GM18873 (cell line): ENCODE results near the gene NXPH2.
A peak's percentile ranks its signal among the peaks of the same experiment; 100 is the strongest.
"Not testable (repeated sequence)": the region's sequence is repeated elsewhere in the genome, so short reads cannot be mapped to it uniquely, and the experiment has no call there.

Experiments
- ATAC-seq: cut with Tn5 transposase; IDR thresholded peaks from one replicate; pipeline ENCODE4 v1.9.1; 2021; ENCODE audit warnings: mild to moderate bottlenecking, moderate library complexity, moderate number of reproducible peaks; ENCODE audit not compliant: unreplicated experiment, low FRiP score

The NXPH2 gene

DNA sequence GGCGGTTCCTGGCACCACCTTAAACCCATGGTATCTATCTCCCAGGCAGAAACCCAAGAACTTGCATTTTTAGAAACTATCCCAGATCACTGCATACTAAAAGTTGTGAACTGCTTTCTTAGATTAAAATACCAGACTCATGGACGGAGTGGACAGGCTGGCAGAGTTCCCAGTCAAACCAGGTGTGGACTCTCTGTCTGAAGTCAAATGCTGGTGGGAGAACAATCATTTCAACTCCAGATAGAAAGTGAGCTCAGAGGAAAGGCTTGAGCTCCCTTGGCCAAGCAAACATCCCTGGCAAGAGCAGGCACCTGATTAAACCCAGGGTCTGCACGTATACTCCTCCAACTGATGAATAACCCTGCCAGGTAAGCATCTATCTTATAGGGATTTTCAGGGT is 19.5 kb downstream of the NXPH2 start:
- no peak for ATAC-seq

DNA sequence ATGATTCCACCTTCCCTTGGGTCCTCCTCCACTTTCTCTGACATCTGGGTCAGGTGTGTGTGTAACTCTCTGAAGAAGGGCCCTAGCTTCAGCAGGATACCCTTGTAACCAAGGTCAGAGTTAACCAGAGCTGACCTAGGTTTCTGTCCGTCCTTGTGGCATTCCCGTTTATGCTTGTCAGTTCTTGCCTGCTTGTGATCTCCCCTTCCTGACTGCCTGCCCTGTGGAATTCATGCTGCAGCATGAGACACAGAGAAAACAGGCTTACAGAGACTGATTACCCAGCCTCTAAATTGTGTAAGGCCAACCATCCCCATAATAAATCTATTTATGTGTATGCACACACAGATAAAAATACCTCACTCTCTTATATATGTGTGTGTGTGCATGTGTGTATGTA is 22.8 kb downstream of the NXPH2 start:
- ATAC-seq, result no peak

DNA sequence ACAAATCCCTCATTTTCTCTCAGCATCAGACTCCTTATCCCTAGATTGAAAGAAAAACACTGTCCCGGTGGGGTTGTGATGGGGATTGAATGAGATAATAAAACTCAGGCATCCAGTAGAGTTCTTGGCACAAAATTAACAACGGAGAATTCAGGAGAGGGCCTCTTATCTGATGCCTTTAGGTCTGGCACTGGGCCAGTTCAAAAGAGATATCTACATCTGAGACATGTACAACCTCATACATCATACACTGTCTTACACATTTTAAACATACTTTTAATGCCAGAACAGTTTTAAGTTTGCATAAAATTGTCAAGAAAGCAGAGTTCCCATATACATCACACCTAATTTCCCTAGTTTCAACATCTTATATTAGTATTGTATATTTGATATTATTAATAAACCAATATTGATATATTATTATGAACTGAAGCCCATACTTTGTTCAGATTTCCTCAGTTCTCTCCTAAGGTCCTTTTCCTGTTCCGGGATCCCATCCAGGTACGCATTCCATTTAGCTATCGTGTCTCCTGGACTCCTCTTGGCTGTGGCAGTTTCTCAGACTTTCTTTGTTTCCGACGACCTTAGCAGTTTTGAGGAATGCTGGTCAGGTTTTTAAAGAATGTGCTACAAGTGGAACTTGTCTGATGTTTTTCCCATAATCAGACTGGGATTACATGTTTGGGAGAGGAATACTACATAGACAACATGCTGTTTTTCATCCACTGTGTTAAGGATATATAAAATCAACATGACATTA is 27.8 kb downstream of the NXPH2 start:
- ATAC-seq, result no peak

DNA sequence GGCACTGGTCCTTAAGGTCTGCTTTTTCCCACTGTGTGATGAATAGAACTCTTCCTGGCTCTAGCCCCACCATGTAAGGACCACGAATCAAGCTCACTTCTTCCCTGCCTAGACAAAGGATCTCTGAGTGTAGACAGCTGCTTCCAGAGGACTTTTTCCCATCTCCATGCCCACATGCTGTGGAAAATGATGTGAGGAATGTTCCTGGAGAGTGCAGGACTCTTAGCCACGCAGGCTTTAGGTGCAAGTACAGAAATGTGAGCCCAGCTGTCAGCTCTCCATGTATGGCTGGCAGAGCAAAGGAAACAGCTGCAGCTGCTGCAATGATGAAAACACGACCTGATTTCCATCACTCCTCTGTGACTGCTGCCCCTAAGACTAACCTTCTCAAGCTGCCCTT is 35.5 kb downstream of the NXPH2 start:
- ATAC-seq, result no peak

DNA sequence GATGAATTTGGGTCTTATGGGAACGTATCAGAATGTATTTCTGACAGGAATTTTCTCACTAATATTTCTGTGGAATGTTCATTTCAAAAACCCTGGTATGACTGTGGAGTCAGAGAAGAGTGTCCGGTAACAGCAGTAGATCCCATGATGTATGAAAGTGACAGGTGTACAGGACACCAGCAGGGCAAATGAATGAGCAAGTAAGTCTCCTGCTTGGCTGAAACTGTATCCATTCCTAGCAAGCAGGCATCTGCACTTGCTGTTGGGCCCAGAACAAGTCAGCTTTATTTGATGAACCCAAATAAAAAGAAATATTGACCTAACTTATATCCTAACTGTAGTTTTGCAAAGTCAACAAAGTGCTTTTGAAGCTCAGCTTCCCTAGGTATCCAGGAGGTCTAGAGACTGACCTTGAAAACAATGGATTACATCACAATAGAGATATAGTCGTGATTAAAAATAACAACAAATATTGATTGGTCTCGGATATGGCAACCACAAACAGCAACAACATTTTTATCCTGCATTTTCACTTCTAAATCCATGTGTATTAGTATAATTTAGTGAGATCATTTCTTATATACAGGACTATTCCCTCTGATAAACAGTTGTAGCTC is 37.6 kb downstream of the NXPH2 start:
- ATAC-seq, result no peak

DNA sequence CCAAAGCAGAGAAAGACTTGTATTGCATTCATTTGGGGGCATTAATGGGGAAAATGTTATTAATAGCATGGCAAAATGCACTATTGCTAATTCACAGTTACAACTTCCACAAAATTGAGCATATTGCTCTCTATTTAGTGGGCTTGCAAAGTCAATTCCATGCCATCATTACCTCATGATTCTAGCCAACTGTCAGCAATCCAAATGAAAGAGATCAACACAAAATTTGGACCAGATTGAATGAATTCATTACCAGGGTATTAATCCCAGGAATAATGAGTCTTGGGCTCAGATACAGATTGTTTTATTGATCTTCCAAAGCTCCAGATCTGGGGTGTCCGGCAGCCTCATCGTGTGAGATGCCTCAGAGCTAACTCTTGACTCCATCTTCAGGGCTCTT is 38.3 kb downstream of the NXPH2 start:
- ATAC-seq, result no peak

DNA sequence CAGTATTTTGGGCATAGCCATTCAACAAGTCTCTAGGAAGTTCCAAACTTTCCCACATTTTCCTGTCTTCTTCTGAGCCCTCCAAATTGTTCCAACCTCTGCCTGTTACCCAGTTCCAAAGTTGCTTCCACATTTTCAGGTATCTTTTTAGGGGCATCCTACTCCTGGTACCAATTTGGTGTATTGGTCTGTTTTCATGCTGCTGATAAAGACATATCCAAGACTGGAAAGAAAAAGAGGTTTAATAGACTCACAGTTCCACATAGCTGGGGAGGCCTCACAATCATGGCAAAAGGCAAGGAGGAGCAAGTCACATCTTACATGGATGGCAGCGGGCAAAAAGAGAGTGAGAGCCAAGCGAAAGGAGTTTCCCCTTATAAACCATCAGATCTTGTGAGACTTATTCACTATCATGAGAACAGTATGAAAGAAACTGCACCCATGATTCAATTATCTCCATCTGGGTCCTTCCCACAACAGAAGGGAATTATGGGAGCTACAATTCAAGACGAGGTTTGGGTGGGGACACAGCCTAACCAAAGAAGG is 43.1 kb downstream of the NXPH2 start:
- ATAC-seq, result not testable (repeated sequence)

DNA sequence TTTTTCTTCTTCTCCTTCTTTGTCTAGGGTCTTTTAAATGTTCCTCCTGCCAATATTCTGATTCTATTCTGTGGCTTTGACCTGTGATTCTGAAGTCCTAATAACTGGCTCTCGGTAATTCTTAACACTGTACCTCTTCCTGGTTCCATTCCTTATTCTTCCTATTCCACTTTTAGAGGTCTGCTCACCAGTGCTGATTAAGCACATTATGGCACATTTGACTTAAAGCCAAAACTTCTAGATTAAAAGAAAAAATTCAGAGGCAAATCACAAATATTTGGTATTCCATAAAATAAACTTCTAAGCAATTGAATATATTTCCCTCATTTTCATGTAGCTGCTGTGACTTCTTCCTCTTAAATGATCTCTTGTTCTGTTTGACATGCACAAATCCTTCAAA is 47.5 kb downstream of the NXPH2 start:
- no peak for ATAC-seq

DNA sequence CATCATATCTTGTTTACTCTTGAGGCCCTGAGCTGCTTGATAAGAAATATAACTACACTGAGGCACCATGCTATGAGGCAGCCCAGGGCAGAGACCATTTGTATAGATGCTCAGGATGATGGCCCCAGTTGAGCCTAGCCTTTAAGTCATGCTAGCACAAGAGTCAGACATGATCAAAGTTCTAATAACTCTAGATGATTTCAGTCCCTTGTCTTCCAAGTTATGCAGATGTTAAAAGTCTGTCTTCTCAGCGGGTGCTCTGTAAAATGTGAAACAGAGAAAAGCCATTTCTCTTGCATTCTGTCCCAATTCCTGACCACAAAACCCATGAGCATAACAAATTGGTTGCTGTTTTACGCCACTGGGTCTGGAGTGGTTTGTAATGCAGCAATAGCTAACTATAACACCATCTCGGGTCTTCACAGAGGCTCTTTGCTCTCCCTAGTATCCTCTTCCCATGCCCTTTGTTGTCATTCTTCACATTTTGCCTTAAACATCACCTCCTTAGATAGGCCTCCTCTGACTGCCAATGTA is 49.6 kb downstream of the NXPH2 start:
- peak; percentile 53 for ATAC-seq

DNA sequence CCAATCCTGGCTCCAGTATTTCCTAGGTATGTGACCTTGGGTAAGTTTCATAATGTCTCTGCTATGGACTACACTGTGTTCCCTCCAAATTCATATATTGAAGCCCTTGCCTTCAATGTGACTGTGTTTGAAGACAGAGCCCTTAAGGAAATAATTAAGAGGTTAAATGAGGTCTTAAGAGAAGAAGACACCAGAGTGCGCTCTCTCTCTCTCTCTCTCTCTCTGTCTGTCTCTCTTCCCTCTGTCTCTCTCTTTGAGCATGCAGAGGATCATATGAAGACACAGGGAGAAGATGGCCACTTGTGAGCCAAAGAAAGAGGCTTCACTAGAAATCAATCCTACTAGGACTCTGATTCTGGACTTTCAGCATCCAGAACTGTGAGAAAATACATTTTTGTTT is 52.2 kb downstream of the NXPH2 start:
- no peak for ATAC-seq

DNA sequence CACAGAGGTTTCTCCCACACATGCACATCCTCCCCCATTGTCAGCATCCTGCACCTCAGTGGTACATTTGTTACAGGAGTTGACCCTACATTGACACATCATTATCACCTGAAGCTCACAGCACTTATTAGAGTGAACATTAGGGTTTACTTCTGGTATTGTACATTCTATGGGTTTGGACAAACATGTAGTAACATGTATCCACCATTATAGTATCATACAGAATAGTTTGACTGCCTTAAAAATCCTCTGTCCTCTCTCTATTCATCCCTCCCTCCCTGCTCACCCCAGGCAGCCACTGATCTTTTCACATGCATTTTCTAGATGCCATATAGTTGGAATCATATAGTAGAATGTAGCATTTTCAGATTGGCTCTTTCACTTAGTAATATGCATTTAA is 53.5 kb downstream of the NXPH2 start:
- no peak for ATAC-seq

DNA sequence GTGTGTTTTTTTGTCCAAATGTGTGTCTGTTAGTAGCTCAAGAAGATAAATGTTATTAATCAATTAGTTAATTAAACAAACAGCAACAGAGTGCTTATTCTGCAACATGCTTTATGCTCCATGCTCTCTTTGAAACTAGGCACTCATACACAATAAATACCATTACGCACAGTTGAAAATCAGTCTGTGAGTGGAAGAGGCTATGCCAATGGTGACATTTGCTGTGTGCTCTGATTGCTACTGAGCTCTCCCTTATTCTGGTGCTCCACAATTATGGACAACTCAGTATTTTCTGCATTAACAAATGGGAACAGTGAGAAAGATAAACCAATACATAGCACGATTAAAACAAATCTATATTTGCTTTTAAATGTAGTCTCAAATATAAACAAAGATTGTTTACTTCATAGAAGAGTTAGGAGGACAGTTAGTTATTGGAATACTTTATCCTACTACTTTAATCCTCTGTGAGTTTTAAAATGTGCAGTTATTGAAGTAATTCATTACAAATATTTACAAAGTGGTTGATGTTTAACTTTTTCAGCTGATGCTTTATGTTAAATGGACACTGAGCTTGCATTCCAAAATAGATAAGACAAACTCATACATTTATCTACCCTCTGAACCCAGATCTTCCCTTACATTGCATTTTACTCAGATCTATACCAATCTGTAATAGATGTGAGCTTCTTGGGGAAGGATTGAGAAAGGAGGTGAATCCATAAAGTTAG is 55.3 kb downstream of the NXPH2 start:
- ATAC-seq, result no peak

DNA sequence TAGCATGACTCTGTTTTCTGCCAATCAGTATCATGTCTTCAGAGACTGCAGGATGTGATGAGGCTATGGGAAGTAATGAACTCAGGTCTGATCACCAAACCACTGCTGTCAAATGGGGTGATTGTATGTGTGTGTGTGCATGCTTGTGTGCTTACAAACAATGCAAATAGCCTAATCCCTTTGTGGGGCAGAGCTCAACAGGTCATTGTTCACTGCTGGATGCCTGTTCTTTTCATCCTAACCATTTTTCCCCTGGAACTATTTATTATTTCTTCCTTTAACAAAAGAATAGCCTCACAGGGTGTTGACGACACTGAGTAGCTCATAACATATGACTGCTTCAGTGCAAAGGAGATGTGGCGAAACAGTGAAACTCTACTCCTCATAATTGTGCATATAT is 55.9 kb downstream of the NXPH2 start:
- ATAC-seq, result no peak

DNA sequence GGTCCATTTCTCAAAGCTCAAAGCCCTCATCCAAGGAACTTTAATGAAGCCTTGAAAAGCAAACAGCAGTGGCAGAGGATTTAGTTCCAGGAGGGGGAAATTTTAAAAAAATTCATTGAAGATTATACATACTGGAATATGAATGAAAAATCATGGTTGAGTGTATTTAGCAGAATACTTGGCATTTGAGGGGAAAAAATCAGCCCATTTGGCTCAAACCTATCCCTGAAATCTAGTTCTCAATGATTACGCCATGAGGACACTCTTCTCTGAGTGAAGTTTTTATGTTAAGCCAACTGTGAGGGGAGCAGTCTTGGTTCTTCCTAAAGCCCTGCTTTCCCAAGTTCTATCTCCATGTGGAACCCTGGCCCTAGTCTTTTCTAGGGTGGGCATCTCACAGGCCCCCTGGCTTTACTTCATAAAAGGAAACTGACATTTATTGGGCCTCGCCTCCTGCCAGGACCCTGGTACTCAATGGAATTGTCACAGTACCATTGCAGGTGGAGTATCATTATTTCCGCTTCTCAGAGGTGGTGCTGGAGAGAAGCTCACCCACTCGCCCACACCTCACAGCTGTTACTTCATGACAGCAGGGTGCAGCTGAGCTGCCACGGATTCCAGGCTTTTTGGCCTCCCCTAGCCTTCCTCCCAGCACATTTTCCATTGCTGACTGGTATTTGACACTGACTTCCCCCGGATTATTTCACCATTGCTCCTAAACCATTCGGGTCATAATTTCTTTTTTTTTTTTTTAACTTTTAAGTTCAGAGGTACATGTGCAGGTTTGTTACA is 56.8 kb downstream of the NXPH2 start:
- ATAC-seq, result no peak

DNA sequence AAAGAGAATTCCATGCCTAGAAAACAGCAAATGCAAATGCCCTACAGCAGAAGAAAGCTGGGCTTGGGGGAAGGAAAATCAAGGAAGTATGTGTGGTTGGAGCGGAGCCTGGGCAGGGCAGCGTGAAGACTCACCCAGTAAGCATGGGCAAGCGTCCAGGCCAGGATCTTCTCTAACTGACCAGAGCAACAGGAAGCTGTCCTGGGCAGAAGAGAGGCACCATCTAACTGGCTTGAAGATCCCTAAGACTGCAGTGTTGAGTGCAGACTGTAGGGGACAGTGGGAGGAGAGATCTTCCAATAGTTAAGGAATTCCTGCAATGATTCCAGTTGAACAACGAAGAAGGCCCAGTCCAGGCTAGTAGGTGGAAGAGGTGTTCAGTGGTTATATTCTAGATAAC is 57.9 kb downstream of the NXPH2 start:
- no peak for ATAC-seq

DNA sequence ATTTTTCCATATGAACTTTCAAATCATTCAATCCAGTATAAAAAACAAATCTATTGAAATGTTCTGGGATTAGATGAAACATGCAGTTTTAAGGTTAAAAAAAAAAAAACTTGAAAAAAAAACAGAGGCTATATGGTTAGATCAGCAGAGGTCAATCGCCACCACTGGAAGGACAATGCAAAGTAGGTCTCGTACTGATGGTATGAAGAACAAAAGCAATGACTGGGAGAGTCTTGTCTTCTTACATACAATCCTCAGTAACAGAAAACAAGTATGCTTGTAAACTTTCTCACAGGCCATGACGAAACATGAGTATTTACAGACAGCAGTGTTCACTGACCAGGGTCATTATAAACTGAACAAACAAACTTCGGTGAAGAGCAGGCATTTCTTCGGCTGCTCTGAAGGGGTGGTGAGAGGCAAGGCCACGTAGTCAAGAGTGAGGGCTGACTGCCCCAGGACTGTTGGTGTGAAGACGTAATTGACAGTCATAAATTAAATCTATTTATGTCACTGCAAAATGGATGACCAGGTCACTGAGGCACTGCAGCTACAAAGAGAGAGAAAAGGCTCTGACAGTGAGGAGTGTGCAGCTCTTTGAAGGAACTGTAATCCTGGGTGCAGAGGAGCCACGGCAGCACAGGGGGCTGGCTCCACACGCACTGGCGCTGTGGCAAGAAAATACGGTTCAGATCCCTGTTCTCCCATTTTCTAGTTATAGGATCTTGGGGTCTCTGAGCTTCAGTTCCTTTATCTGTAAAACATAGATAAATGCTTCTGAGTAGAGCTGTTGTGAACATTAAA is 60.0 kb downstream of the NXPH2 start:
- ATAC-seq, result no peak

DNA sequence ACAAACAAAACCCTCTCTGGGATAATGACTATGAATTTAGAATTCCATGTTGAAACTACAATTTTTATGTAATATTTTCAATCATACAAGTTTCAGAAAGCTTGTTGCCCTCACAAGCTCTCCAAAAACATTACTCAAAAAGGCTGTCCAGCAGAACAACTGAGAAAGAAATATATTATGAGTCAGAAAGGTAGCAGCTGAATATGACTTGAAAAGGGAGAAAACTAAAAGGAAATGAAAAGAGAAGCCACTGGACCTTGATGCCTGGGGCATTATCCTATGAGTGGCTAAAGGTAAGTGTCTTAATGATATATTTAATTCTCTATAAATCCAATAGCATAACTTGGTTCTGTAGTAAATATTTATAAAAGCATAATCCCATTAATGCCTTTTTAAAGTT is 61.8 kb downstream of the NXPH2 start:
- ATAC-seq, result no peak

DNA sequence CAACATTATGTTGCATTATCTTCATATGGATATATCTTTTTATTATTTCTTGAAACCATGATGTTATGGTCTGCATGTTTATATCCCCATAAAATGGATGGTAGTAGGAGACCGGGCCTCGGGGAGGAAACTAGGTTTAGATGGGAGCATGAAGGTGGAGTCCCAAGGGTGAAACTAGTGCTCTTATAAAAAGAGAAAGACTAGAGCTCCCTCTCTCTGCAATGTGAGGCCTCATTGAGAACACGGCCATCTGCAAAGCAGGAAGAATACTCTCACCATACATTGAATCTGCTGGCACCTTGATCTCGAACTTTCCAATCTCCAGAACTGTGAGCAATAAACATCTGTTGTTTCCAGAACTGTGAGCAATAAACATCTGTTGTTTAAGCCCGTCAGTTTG is 64.0 kb downstream of the NXPH2 start:
- ATAC-seq, result no peak

DNA sequence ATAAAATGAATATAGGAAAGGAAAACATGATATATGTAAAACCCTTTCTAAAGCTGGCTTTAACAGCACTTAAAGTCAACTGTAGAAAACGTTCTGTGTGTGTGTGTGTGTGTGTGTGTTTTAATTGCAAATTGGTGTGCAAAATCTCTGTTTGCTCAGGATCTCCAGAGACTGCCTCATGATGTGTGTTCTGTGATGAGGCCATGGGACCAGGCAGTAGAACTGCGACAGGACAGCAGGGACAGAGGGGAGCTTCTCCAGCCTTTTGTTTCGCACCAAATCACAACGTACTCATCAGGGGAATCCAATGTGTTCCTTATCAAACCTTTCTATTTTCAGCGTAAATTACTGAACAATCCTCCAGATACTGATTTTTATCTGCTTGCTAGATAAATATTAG is 66.7 kb downstream of the NXPH2 start:
- ATAC-seq, result no peak

DNA sequence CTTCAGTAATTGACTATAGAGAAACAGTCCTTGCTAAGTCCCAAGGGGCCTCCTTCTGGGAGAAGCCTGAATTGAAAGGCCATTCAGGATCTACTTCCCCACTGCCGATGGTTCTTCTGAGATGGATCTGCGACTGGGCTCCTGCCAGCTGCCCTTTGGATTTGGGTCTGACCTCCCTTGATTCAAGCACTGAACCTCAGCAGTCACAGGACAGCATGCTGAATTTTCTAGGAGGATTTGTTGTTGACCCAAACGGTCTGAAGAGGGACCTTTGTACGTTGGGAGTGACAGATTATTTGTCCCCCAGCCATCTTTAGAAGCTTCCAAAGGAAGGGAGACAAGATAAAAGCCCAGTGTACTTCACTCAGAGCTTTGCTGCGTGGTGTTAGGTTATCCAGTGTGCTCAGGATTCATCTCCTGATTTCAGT is 67.1 kb downstream of the NXPH2 start:
- ATAC-seq, result no peak
